Stimulated activated CD8-positive, alpha-beta memory T cell treated with anti-CD3 and anti-CD28 coated beads, Interleukin-2, amount 100 ng/mL, for 48 hours (primary cell): ENCODE data around the gene PTPRK.

ENCODE experiments used
- DNase-seq, 2 donors: peaks; one replicate each; pipeline ENCODE4 v3.0.0-alpha.2; 2020; ENCODE audit warnings: low read depth in 2 of 2

The PTPRK gene

GRCh38 chr6:128515550-128516513 lies 4.6 kb downstream of the PTPRK start:
- DNase-seq = no peak

GRCh38 chr6:128513878-128514277 lies 6.5 kb downstream of the PTPRK start:
- DNase-seq = no peak

DNA sequence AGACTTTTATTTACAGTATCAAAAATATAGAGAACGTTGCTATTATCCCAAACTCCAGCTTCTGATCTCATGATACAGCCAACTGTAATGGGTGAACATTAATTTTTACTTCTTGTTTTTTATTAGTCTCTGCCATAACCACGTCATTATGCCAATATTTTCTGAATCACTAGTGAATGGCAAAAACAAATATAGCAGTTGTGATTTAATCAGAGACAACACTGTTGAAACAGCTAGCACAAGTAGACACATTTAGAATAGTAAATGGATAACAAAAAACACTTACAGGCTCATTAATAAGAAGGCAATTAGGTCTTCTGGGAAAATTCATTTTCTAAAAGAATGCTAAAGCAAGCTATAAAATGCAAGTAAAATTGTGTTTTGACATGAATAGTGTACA lies 8.1 kb downstream of the PTPRK start:
- no peak for DNase-seq

GRCh38 chr6:128511506-128511905 lies 8.9 kb downstream of the PTPRK start:
- DNase-seq = no peak

DNA sequence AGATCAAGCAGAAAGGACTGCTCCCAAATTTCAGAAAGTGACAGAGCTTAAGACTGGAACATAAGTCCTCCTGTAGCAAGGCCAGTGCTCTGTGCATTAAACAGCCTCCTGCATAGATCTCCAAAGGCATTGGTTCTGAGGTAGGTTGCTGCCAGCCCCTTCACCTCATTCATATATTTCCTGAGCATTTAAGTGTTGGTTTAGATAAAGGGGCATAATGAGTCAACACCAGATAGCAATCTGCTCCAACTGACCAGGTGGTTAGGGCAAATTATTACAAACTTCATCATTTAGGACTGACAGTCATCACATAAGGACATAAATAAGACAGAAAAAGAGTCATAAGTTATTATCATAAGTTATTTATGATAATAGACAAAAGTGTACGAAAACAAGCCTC lies 10.7 kb downstream of the PTPRK start:
- no peak for DNase-seq

- DNase-seq = no peak
Observed at GRCh38 chr6:128508588-128509296, 11.7 kb downstream of the PTPRK start.

GRCh38 chr6:128507337-128508310 lies 12.8 kb downstream of the PTPRK start:
- DNase-seq = no peak

DNA sequence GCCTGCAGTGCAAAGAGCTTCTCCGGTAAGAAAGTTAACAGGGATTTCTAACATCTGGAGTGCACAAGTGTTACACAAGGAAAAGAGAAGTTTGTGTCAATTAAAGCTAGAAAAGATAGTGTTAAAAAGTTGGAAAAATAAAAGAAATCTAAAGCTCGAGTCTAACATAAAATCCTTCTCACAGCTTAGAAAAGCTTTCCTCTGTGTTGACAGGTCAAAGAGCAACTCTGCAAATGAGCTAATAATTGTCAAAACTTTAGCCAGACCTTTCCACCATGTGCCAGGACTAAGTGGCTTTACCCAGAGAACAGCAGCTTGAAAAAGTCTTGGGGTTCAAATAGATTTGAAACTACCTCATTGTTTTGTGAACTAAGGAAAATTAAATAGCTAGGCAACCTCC lies 14.8 kb downstream of the PTPRK start:
- DNase-seq = no peak

DNA sequence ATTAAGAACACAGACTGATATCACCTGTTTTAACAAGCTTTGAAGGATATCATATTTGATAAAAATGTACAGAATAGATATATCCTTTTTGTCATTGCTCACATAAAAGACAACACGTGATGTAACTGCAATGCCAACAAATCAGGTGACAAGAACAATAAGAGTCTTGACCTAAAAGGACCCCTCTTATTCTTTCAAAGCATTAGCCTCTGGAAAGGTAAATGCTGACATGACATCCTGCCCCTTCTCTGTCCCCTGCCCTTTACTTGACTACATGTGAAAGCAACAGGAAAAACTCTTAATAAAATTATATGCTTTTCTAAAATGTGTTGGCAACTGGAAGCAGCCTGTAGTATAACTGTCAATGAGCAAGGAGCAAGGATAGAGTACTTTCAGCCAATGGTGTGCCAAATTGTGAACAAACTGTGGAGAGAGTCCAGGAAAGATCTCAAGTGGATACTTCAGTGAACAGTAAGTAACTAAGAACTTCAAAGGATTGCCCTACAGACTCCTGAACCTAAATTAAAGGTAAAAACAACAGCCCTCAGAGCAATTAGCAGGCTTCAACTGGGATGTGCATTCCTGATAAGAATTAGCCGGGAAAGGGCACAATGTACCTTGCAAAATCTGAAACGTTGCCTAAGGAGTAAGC lies 16.3 kb downstream of the PTPRK start:
- no peak for DNase-seq

GRCh38 chr6:128500749-128501600 lies 19.4 kb downstream of the PTPRK start:
- no peak for DNase-seq

DNA sequence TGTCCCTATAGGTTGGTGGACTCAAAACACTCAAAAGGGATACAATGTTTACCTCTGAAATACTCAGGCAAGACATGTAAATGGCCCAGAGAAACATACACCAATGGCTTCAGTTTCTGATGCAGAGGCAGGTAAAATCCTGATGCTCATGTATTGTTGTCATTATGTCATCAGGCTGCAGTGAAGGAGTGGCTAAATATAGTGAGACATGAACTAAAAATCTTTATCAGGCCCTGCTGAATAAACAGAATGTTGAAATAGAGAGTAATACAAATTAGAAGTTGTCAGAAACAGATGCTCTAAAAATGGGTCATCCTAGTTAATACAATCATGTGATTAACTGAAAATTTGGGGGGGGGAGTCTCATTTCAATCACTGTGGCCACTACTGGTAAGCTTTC lies 20.4 kb downstream of the PTPRK start:
- no peak for DNase-seq

GRCh38 chr6:128499079-128499731 lies 21.2 kb downstream of the PTPRK start:
- no peak for DNase-seq

- DNase-seq = no peak
Observed at GRCh38 chr6:128498234-128498633, 22.2 kb downstream of the PTPRK start.

DNA sequence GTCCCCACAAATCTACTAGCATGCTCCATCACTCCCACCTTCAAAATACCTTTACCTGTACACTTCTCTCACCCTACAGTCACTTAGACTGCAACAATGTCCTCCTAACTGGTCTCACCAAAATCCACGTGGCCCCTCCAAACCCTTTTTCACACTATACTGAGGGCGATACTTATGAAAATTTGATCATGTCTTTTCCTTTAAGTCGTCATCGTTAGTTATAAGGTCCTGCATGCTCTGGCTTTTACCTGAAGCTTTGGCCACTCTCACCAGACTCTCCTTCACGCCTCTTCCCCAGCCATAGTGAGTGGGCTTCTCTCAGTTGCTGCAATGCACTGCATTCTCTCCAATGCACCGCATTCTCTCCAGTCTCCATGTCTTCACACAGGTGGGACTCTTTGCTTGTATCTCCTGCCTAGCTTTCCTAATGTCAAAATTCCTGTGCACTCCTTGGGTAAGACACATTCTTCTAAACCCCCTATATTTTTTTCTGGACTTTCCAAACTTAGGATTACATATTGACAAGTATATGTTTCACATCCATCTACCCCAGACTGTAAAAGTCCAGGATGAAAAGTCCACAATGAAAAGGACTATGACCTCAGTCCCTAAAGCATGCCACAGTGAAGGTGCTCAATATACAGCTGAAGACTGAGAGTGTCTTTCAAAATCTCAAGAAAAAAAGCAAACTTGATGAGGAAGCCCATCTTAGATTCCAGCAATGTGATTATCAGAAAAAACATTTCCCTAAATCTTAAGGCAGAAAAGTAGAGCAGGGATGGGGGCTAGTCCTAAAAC lies 24.7 kb downstream of the PTPRK start:
- no peak for DNase-seq

DNA sequence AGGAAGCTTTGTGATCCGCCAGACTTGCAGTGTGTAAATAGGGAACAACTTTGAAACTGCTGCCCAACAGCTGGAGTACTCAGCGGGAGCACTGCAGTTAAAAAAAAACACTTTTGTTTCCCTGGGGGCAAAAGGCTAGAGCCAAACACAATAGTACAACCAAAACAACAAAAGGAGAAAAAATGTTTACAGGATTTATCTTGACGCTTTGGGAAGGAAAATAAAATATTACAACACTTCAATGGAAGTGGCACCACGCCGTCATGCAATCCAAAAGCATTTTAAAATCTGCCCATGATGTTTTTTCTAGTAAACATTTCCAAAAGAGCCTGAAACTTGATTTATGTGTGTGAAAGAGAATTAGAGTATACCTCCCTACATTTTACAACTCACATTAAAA lies 26.0 kb downstream of the PTPRK start:
- DNase-seq = no peak

DNA sequence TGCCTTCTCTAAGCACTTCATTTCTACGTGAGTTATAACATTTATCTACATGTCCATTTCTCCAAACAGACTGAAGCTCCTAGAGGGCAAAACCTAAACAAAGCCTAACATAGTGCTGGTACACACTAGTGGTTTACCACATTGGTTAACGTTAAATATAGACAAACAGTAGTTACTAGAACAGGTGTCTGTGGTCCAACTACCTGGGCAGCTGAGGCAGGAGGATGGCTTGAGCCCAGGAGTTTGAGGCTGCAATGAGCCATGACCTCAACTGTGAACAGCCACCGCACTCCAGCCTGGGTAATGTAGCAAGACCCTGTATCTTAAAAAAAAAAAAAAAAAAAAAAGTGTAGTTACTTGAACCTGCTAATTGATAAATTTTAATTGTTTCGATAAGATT lies 26.5 kb downstream of the PTPRK start:
- no peak for DNase-seq

- no peak for DNase-seq
Observed at GRCh38 chr6:128492386-128492785, 28.0 kb downstream of the PTPRK start.

DNA sequence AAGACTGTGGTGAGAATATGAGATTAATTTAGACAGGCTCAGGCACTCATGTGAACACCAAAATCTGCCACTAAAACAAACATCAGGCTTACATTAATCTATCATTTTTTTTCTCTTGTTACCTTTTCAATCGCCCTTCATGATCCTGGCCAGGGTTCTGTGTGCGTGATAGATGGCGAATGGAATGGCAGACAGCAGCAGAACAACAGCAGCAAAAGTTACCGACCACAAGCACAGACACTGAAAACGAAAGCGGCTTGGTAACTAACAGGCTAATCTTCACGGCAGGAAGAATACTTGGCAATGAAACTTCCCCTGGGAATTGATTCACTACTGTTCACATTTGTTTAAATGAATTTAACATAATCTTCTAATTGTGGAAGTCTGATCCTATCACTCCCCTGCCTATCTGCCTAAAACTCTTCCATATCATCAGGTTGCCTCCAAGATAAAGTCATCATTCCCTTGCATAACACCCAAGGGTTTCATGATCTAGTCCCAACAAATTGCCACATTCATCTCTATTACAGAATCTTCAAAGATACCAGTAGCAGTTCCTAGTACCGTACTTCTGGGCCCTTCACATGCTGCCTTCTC lies 28.7 kb downstream of the PTPRK start:
- DNase-seq = no peak
